Uterus (tissue), 4 donors: Measurements from ENCODE around the gene ARHGEF26. TPM values are rescaled to one million over a fixed set of nuclear protein-coding genes. Genes with fewer than 3 reads are reported as not detected.

Experiments
- DNase-seq, 2 donors: peaks; one replicate each; pipeline ENCODE4 v3.0.0-alpha.2; 2019 to 2020
- H3K27ac ChIP-seq, 2 donors: fragments of 200-600 bp; sonication (generic); 1 replicate in 1 of 2; 2 replicates in 1 of 2; pipeline ENCODE4 v1.5.1; 2016 to 2018
- H3K27me3 ChIP-seq, 2 donors: fragments of 200-600 bp; sonication (generic); one replicate each; pipeline ENCODE4 v1.5.1; 2018 to 2019; ENCODE audit warnings: control low read depth in 1 of 2
- H3K36me3 ChIP-seq, 2 donors: fragments of 200-600 bp; sonication (generic); one replicate each; pipeline ENCODE4 v1.5.1; 2019; ENCODE audit warnings: control low read depth in 1 of 2
- H3K4me1 ChIP-seq, 2 donors: fragments of 200-600 bp; sonication (generic); one replicate each; pipeline ENCODE4 v1.5.1; 2018 to 2019; ENCODE audit warnings: control low read depth in 1 of 2
- H3K4me3 ChIP-seq, 2 donors: fragments of 200-600 bp; sonication (generic); 1 replicate in 1 of 2; 2 replicates in 1 of 2; pipeline ENCODE4 v1.5.1; 2018 to 2019; ENCODE audit warnings: mild to moderate bottlenecking in 1 of 2
- H3K9me3 ChIP-seq, 2 donors: fragments of 200-600 bp; sonication (generic); one replicate each; pipeline ENCODE4 v1.5.1; 2019; ENCODE audit warnings: control low read depth in 1 of 2
- CTCF ChIP-seq, 4 experiments: fragments of 200-600 bp in 2 of 4; fragments of 450-650 bp in 2 of 4; sonication (generic) in 2 of 4; IDR thresholded peaks; one replicate each; pipeline ENCODE4 v1.5.1; 2016 to 2019; ENCODE audit warnings: antibody characterized with exemption in 4 of 4, mild to moderate bottlenecking in 2 of 4, moderate library complexity in 1 of 4
- POLR2A ChIP-seq, 2 donors: fragments of 450-650 bp; IDR thresholded peaks; one replicate each; pipeline ENCODE4 v1.6.1; 2016; ENCODE audit warnings: antibody characterized with exemption in 2 of 2, mild to moderate bottlenecking in 1 of 2, moderate library complexity in 1 of 2
- intact Hi-C: fragments of 100-400 bp; cut with DNase I; formaldehyde crosslinking; loops from one replicate; pipeline ENCODE4 v1.15.1; 2023; ENCODE audit warnings: low total_unique reads
- total RNA-seq, 4 donors: library from RNA; depleted of rRNA in 3 of 4; stranded (reverse); fragments of >200 nt in 3 of 4; gene quantifications; one replicate each; pipeline versions ENCODE4 v1.1.0 to v1.2.4, GENCODE V29; 2014 to 2023
- donor health status: DM: yes; HTN: yes; CAD: no.

Gene ARHGEF26
- total RNA-seq, 4 donors from 2014 or later: 13.5 to 43.5 (median 16.6) TPM

- Histone ChIP-seq H3K9me3 (no peaks in the 10 kb centered on the region), H3K4me1 (no peaks in the 10 kb centered on the region), H3K27ac (no peak overlapping the region), H3K27me3 (no peaks in the 10 kb centered on the region), H3K4me3 (no peak overlapping the region), H3K36me3 (no peaks in the 10 kb centered on the region)
- TF ChIP-seq CTCF (IDR thresholded peaks at IDR 0.05): no peak
- no peak for TF ChIP-seq POLR2A (IDR thresholded peaks at IDR 0.05)
- intact Hi-C loops: no loop called here
- no peak for DNase-seq
These were observed 22.7 kb downstream of the ARHGEF26 start for GRCh38 chr3:154143873-154144272.

GRCh38 chr3:154144825-154145465 lies 23.8 kb downstream of the ARHGEF26 start:
- intact Hi-C loops: no loop called here
- H3K9me3 ChIP-seq: no peaks in the 10 kb centered on the region
- no peak overlapping the region for H3K4me3 ChIP-seq
- no peaks in the 10 kb centered on the region for H3K36me3 ChIP-seq
- no peaks in the 10 kb centered on the region for H3K4me1 ChIP-seq
- no peak overlapping the region for H3K27ac ChIP-seq
- no peak for DNase-seq
- no peak for TF ChIP-seq POLR2A (IDR thresholded peaks at IDR 0.05)
- no peak for TF ChIP-seq CTCF (IDR thresholded peaks at IDR 0.05)
- H3K27me3 ChIP-seq: no peaks in the 10 kb centered on the region

DNA sequence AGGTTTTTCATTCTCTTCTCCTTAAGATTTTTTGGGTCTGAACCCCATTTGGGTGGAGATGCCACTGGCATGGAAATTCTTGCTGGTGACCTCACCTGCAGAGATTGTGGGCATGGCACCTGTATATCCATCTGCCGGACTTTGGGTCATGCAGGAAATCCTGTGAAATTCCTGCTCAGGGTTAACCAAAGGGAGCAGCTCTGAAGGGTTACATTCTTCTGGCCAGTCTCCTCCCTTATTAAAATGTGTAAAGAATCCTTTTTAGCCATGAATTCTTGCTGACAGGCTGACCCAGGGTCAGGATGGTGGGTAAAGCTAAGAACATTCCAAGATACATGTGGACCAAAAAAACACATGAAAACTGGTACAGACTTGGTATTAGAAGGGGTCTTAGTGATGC lies 27.4 kb downstream of the ARHGEF26 start:
- Histone ChIP-seq H3K4me3 (no peak overlapping the region), H3K9me3 (no peaks in the 10 kb centered on the region), H3K27ac (no peak overlapping the region), H3K36me3 (no peaks in the 10 kb centered on the region), H3K4me1 (no peaks in the 10 kb centered on the region), H3K27me3 (no peaks in the 10 kb centered on the region)
- intact Hi-C loops: no loop called here
- no peak for DNase-seq
- TF ChIP-seq POLR2A (IDR thresholded peaks at IDR 0.05) (no peak), CTCF (IDR thresholded peaks at IDR 0.05) (no peak)

GRCh38 chr3:154149286-154149685 lies 28.1 kb downstream of the ARHGEF26 start:
- Histone ChIP-seq H3K27ac (no peak overlapping the region), H3K27me3 (no peaks in the 10 kb centered on the region), H3K4me3 (no peak overlapping the region), H3K4me1 (no peaks in the 10 kb centered on the region), H3K36me3 (no peaks in the 10 kb centered on the region), H3K9me3 (no peaks in the 10 kb centered on the region)
- no peak for DNase-seq
- TF ChIP-seq POLR2A (IDR thresholded peaks at IDR 0.05): no peak
- TF ChIP-seq CTCF (IDR thresholded peaks at IDR 0.05): no peak
- intact Hi-C loops: no loop called here

- no peak for TF ChIP-seq POLR2A (IDR thresholded peaks at IDR 0.05)
- no peak for TF ChIP-seq CTCF (IDR thresholded peaks at IDR 0.05)
- DNase-seq: no peak
- no peaks in the 10 kb centered on the region for H3K4me1 ChIP-seq
- intact Hi-C loops: no loop called here
- no peak overlapping the region for H3K27ac ChIP-seq
- H3K4me3 ChIP-seq: no peak overlapping the region
- no peaks in the 10 kb centered on the region for H3K9me3 ChIP-seq
- no peaks in the 10 kb centered on the region for H3K36me3 ChIP-seq
- H3K27me3 ChIP-seq: no peaks in the 10 kb centered on the region
These were observed 30.8 kb downstream of the ARHGEF26 start for GRCh38 chr3:154151969-154152368.
